ENCODE measurements around the gene ZCCHC13.

DNA sequence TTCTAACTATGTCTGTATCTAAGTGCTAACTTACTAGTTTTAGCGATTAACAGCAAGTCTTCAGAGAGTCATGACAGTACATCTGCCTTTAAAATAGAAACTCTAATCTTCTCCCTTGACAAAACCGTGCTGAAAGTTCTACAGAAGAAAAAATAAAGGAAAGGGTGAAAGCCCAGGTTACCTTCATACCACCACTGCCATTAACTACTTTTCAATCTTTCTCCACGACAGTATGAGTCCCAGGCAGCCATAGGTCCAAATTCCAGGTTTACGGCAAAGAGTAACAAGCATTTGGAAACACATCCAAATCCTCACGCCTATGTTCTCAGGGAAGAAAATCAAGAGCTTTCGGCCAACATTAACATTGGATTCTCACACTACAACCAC, 12.4 kb upstream of the ZCCHC13 start:
- TF ChIP-seq POLR2A (IDR thresholded peaks at IDR 0.05) = no peak
- TF ChIP-seq, protein P1, sequence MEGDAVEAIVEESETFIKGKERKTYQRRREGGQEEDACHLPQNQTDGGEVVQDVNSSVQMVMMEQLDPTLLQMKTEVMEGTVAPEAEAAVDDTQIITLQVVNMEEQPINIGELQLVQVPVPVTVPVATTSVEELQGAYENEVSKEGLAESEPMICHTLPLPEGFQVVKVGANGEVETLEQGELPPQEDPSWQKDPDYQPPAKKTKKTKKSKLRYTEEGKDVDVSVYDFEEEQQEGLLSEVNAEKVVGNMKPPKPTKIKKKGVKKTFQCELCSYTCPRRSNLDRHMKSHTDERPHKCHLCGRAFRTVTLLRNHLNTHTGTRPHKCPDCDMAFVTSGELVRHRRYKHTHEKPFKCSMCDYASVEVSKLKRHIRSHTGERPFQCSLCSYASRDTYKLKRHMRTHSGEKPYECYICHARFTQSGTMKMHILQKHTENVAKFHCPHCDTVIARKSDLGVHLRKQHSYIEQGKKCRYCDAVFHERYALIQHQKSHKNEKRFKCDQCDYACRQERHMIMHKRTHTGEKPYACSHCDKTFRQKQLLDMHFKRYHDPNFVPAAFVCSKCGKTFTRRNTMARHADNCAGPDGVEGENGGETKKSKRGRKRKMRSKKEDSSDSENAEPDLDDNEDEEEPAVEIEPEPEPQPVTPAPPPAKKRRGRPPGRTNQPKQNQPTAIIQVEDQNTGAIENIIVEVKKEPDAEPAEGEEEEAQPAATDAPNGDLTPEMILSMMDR (IDR thresholded peaks at IDR 0.05) = no peak

Measured in tibial nerve (tissue), 3 donors.